GM23248 (cell line): ENCODE measurements around the gene TAS2R19. TPM values are rescaled to one million over a fixed set of nuclear protein-coding genes. Genes with fewer than 3 reads are reported as not detected.

ENCODE experiments used
- DNase-seq: peaks from one replicate; pipeline ENCODE4 v3.0.0-alpha.2; 2015
- H2AFZ ChIP-seq: fragments of 200-600 bp; sonication (generic); 2 replicates; pipeline ENCODE4 v1.6.1; 2016; ENCODE audit warnings: antibody characterized with exemption
- H3F3A ChIP-seq: fragments of 200-600 bp; sonication (generic); 2 replicates; pipeline ENCODE4 v1.6.1; 2016; ENCODE audit warnings: mild to moderate bottlenecking, antibody characterized with exemption, mixed run types; ENCODE audit not compliant: insufficient read depth
- H3K27ac ChIP-seq: fragments of 200-600 bp; sonication (generic); 2 replicates; pipeline ENCODE4 v1.5.1; 2016; ENCODE audit warnings: mild to moderate bottlenecking
- H3K27me3 ChIP-seq: fragments of 200-600 bp; sonication (generic); replicated peaks from 2 replicates; pipeline ENCODE4 v1.6.1; 2016; ENCODE audit warnings: mild to moderate bottlenecking; ENCODE audit not compliant: insufficient read depth
- H3K36me3 ChIP-seq: fragments of 200-600 bp; sonication (generic); 2 replicates; pipeline ENCODE4 v1.6.1; 2016; ENCODE audit warnings: low read depth, mild to moderate bottlenecking
- H3K4me1 ChIP-seq: fragments of 200-600 bp; sonication (generic); 2 replicates; pipeline ENCODE4 v1.6.1; 2016; ENCODE audit warnings: mild to moderate bottlenecking; ENCODE audit not compliant: insufficient read depth
- H3K4me2 ChIP-seq: fragments of 200-600 bp; sonication (generic); one replicate; pipeline ENCODE4 v1.6.1; 2016; ENCODE audit warnings: mild to moderate bottlenecking; ENCODE audit not compliant: unreplicated experiment
- H3K4me3 ChIP-seq: fragments of 200-600 bp; sonication (generic); 2 replicates; pipeline ENCODE4 v1.5.1; 2016; ENCODE audit warnings: mild to moderate bottlenecking
- H3K79me2 ChIP-seq: fragments of 200-600 bp; sonication (generic); 2 replicates; pipeline ENCODE4 v1.6.1; 2016; ENCODE audit warnings: mild to moderate bottlenecking; ENCODE audit not compliant: insufficient read depth
- H3K9ac ChIP-seq: fragments of 200-600 bp; sonication (generic); 2 replicates; pipeline ENCODE4 v1.6.1; 2016; ENCODE audit warnings: mild to moderate bottlenecking
- H3K9me2 ChIP-seq: fragments of 200-600 bp; sonication (generic); 2 replicates; pipeline ENCODE4 v1.6.1; 2016; ENCODE audit warnings: mixed run types, mild to moderate bottlenecking, moderate library complexity; ENCODE audit not compliant: insufficient read depth
- H3K9me3 ChIP-seq: fragments of 200-600 bp; sonication (generic); one replicate; pipeline ENCODE4 v1.6.1; 2017; ENCODE audit warnings: low read depth
- H4K20me1 ChIP-seq: fragments of 200-600 bp; sonication (generic); 2 replicates; pipeline ENCODE4 v1.6.0; 2016; ENCODE audit not compliant: insufficient read depth
- EZH2 ChIP-seq: fragments of 200-600 bp; sonication (generic); IDR thresholded peaks from 2 replicates; pipeline ENCODE4 v1.6.1; 2018; ENCODE audit warnings: antibody characterized with exemption, mild to moderate bottlenecking; ENCODE audit not compliant: insufficient read depth, poor library complexity, severe bottlenecking
- EZH2phosphoT487 ChIP-seq: fragments of 200-600 bp; sonication (generic); IDR thresholded peaks from 2 replicates; pipeline ENCODE4 v1.6.1; 2018; ENCODE audit warnings: antibody characterized with exemption, moderate library complexity, mild to moderate bottlenecking, low read depth; ENCODE audit not compliant: insufficient read depth
- WGBS, 2 experiments: methylation state at CpG; one replicate each; pipeline ENCODE4 v1.1.6; 2015 to 2017; ENCODE audit warnings: low lambda C conversion rate in 2 of 2, low coverage in 1 of 2; ENCODE audit errors: missing lambda C conversion rate in 2 of 2; 5-methylcytosine and 5-hydroxymethylcytosine counted together
- in situ Hi-C: fragments of 300-500 bp; cut with MboI; formaldehyde crosslinking; loops from 2 replicates; pipeline ENCODE4 v1.15.0; 2020
- polyA plus RNA-seq: library from polyadenylated mRNA; unstranded; fragments of >200 nt; fragmentation: Nextera tagmentation; extraction: Ambion mirVana; gene quantifications from 2 replicates; pipeline ENCODE4 v1.2.1, GENCODE V29; 2016
- total RNA-seq: library from RNA; depleted of rRNA; stranded (reverse); fragments of >200 nt; shearing (Covaris generic); gene quantifications from 2 replicates; pipeline ENCODE4 v1.2.3, GENCODE V29; 2014; rRNA removed

The TAS2R19 gene, protein sequence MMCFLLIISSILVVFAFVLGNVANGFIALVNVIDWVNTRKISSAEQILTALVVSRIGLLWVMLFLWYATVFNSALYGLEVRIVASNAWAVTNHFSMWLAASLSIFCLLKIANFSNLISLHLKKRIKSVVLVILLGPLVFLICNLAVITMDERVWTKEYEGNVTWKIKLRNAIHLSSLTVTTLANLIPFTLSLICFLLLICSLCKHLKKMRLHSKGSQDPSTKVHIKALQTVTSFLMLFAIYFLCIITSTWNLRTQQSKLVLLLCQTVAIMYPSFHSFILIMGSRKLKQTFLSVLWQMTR
- total RNA-seq (2.6 and 3.7 TPM in 2 replicates), polyA plus RNA-seq (not detected in 2 replicates)

DNA sequence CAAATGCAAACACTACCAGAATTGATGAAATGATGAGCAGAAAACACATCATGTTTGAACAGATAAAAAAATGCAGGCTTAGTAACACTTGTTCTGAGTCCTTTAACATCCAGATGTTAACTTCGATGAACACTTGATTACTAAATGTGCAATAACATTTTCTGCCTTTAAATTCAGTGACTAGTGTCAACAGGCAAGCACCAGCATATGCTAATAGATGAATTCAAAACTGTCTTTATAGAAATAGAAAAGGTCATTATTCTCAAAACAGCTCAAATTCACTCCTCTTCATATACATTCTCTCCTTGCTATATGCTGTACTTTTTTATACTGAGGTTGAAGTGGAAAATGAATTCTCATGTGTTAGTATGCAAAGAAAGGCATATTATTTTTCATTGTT, at the start of gene TAS2R19:
TAS2R19 (minus strand) TSS at position 101 of the 400 bp plus-strand sequence; CDS start at position 52, 49 bp downstream.
- H2AFZ ChIP-seq, result no peak within 1 kb of the TSS
- in situ Hi-C loops, result no loop called here
- no peaks in the 10 kb centered on the region for H3K27me3 ChIP-seq
- H3F3A ChIP-seq, result no peaks in the 10 kb centered on the region
- 8 to 13% methylated on average over 1 of the region's 1 CpG for WGBS, 2 experiments
- DNase-seq, result no peak
- H3K9ac ChIP-seq, result no peak within 1 kb of the TSS
- no peak within 1 kb of the TSS for H3K27ac ChIP-seq
- no peak within 1 kb of the TSS for H3K4me2 ChIP-seq
- no peak within 1 kb of the TSS for H3K4me3 ChIP-seq
- H3K9me2 ChIP-seq, result no peaks in the 10 kb centered on the region; the same call in 1 of the 2 replicates
- TF ChIP-seq EZH2 (no peak), EZH2phosphoT487 (no peak)
- no peaks in the 10 kb centered on the region for H3K9me3 ChIP-seq
- no peaks in the 10 kb centered on the region for H3K79me2 ChIP-seq
- no peaks in the 10 kb centered on the region for H4K20me1 ChIP-seq
- H3K4me1 ChIP-seq, result no peaks in the 10 kb centered on the region
- H3K36me3 ChIP-seq, result no peaks in the 10 kb centered on the region; the same call in 1 of the 2 replicates

DNA sequence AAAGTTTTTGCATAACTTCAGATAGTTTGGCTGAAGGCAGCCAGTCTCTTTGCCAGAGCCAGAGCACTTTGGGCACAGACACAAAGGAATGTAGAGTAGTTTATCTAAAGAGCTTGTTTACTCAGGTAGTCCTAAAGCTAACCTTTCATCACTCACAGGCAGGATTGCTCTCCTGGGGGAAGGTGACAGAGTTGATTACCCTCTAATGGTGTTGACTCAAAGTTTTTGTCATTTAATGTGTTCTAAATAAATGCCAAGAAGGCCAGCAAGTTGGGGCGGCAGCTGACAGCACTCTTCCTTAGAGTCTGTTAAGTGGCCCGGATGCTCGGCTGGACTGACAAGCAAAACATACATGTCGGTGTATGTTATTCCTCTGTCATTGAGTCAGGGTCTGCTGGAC, 49.0 kb upstream of the TAS2R19 start:
- Histone ChIP-seq H3K27me3 (no peaks in the 10 kb centered on the region), H3K9ac (no peak overlapping the region), H3K4me2 (no peak overlapping the region), H3K36me3 (no peaks in the 10 kb centered on the region), H3K4me3 (no peak overlapping the region), H4K20me1 (no peaks in the 10 kb centered on the region), H3K27ac (no peak overlapping the region), H3K4me1 (no peaks in the 10 kb centered on the region; the same call in 1 of the 2 replicates), H3F3A (no peaks in the 10 kb centered on the region), H2AFZ (no peak overlapping the region), H3K9me2 (no peaks in the 10 kb centered on the region), H3K79me2 (no peaks in the 10 kb centered on the region), H3K9me3 (no peaks in the 10 kb centered on the region)
- WGBS, 2 experiments, result 47 to 49% methylated on average over 4 of the region's 4 CpGs
- no peak for TF ChIP-seq EZH2phosphoT487
- TF ChIP-seq EZH2, result no peak
- in situ Hi-C loops, result loop anchor here (5.0 kb wide), 1 partner anchor 54 kb away; no protein-coding TSS in a partner anchor
- DNase-seq, result no peak

DNA sequence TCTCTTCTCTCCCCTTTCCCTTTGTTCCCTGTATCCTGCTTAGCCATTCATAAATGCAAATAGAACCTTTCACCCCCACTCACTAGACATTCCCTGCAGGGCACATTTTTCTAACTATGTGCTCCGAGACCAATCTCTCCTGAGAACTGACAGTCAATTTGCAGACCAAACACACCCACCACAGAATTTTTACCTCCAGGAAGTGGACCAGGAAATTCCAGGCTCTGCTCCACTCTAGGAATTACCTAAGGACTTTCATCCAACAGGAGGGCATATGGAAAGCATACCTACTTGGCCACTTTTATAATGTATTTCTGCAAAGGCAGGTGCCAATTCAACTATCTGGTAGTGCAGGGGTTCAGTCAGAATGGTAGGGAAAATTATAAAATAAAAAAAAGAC, 48.6 kb upstream of the TAS2R19 start:
- H3K4me1 ChIP-seq, result no peaks in the 10 kb centered on the region; the same call in 1 of the 2 replicates
- no peaks in the 10 kb centered on the region for H4K20me1 ChIP-seq
- no peak overlapping the region for H2AFZ ChIP-seq
- H3K79me2 ChIP-seq, result no peaks in the 10 kb centered on the region
- H3K27me3 ChIP-seq, result no peaks in the 10 kb centered on the region
- 37 to 48% methylated on average over 1 of the region's 1 CpG for WGBS, 2 experiments
- TF ChIP-seq EZH2 (no peak), EZH2phosphoT487 (no peak)
- H3K9me2 ChIP-seq, result no peaks in the 10 kb centered on the region
- no peak overlapping the region for H3K4me2 ChIP-seq
- in situ Hi-C loops, result loop anchor here (5.0 kb wide), 1 partner anchor 54 kb away; no protein-coding TSS in a partner anchor
- H3K9ac ChIP-seq, result no peak overlapping the region
- no peaks in the 10 kb centered on the region for H3K9me3 ChIP-seq
- H3K36me3 ChIP-seq, result no peaks in the 10 kb centered on the region
- no peaks in the 10 kb centered on the region for H3F3A ChIP-seq
- no peak overlapping the region for H3K4me3 ChIP-seq
- H3K27ac ChIP-seq, result no peak overlapping the region
- no peak for DNase-seq

DNA sequence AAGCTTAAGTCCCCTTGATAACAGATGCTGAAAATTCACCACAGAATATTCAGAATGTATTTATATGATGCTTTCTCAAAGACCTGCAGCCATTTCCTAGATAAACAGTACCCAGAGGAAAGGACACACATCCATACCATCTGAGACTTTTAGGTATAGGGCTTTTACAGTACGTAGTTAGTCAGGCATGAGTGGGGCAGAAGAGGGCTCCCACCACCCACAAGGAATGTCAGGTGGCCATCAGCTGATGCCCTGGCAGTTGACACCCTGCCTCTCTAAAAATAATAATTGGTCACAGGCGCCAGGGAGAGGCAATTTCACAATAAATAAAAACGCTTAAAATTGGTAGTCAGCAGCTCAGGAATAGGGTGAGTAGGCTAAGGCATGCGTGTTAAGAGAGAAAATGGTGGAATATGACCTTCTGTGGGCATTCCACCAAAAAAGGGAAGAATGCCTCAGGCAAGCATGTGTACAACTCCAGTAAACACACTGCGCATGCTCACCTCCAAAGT, 47.5 kb upstream of the TAS2R19 start:
- no peak for TF ChIP-seq EZH2phosphoT487
- no peak for TF ChIP-seq EZH2

More for the DNA sequence above, 47.5 kb upstream of the TAS2R19 start:
- no peak overlapping the region for H3K4me2 ChIP-seq
- no peaks in the 10 kb centered on the region for H3K9me3 ChIP-seq
- H3K27me3 ChIP-seq, result no peaks in the 10 kb centered on the region
- no peaks in the 10 kb centered on the region for H3K9me2 ChIP-seq
- 80 to 84% methylated on average over 5 of the region's 5 CpGs for WGBS, 2 experiments
- H3K36me3 ChIP-seq, result no peaks in the 10 kb centered on the region
- no peak overlapping the region for H3K27ac ChIP-seq
- no peak overlapping the region for H3K9ac ChIP-seq
- no peak for DNase-seq
- H4K20me1 ChIP-seq, result no peaks in the 10 kb centered on the region
- no peak overlapping the region for H3K4me3 ChIP-seq
- no peaks in the 10 kb centered on the region; the same call in 1 of the 2 replicates for H3K4me1 ChIP-seq
- no peak overlapping the region for H2AFZ ChIP-seq
- H3K79me2 ChIP-seq, result no peaks in the 10 kb centered on the region
- no peaks in the 10 kb centered on the region for H3F3A ChIP-seq
- in situ Hi-C loops, result loop anchor here (5.0 kb wide), 1 partner anchor 53 kb away; no protein-coding TSS in a partner anchor
